HepG2 (cell line): ENCODE results near the gene EFNA2. TPM values are rescaled to one million over a fixed set of nuclear protein-coding genes. Genes with fewer than 3 reads are reported as not detected.

Experiments used
- ATAD3A ChIP-seq: sonication (generic); formaldehyde crosslinking; IDR thresholded peaks from 2 replicates; pipeline ENCODE4 v1.4.0; 2020; ENCODE audit warnings: missing genetic modification reagents
- DPF2 ChIP-seq: sonication (generic); formaldehyde crosslinking; IDR thresholded peaks from 2 replicates; pipeline ENCODE4 v1.4.0; 2020; ENCODE audit warnings: mild to moderate bottlenecking, low read depth, missing genetic modification reagents, borderline replicate concordance
- ETV6 ChIP-seq: sonication (generic); formaldehyde crosslinking; conservative IDR thresholded peaks from 2 replicates; pipeline ENCODE4 v1.4.0; 2020; ENCODE audit warnings: missing genetic modification reagents
- HES4 ChIP-seq: sonication (generic); formaldehyde crosslinking; IDR thresholded peaks from 2 replicates; pipeline ENCODE4 v1.9.0; 2021; ENCODE audit warnings: mild to moderate bottlenecking, missing genetic modification reagents, borderline replicate concordance
- HNRNPL ChIP-seq: fragments of 200-400 bp; formaldehyde crosslinking; IDR thresholded peaks from 2 replicates; pipeline ENCODE4 v1.6.1; 2017; ENCODE audit warnings: mild to moderate bottlenecking, low read depth, low read length
- HOXD1 ChIP-seq: sonication (generic); formaldehyde crosslinking; IDR thresholded peaks from 2 replicates; pipeline ENCODE4 v1.5.0; 2020; ENCODE audit warnings: missing genetic modification reagents
- KDM3A ChIP-seq: IDR thresholded peaks from 2 replicates; pipeline ENCODE4 v1.6.1; 2018; ENCODE audit warnings: low read depth, missing compliant biosample characterization
- MTF2 ChIP-seq: sonication (generic); formaldehyde crosslinking; IDR thresholded peaks from 2 replicates; pipeline ENCODE4 v1.5.0; 2020; ENCODE audit warnings: missing genetic modification reagents, borderline replicate concordance
- NR3C1 ChIP-seq: sonication (generic); formaldehyde crosslinking; IDR thresholded peaks from 2 replicates; pipeline ENCODE4 v1.4.0; 2020; ENCODE audit warnings: missing genetic modification reagents
- ONECUT2 ChIP-seq: sonication (generic); formaldehyde crosslinking; IDR thresholded peaks from 2 replicates; pipeline ENCODE4 v1.4.0; 2020; ENCODE audit warnings: missing genetic modification reagents
- PPARG ChIP-seq: conservative IDR thresholded peaks from 2 replicates; pipeline ENCODE4 v1.6.1; 2016; ENCODE audit warnings: missing biosample characterization, missing genetic modification reagents
- RARG ChIP-seq: sonication (generic); formaldehyde crosslinking; IDR thresholded peaks from 2 replicates; pipeline ENCODE4 v1.4.0; 2020; ENCODE audit warnings: low read depth, mild to moderate bottlenecking, missing genetic modification reagents
- TAF1 ChIP-seq: sonication (generic); formaldehyde crosslinking; IDR thresholded peaks from 2 replicates; pipeline ENCODE4 v1.4.0; 2020; ENCODE audit warnings: missing genetic modification reagents
- TCF12 ChIP-seq, 2 experiments: fragments of 450-650 bp in 1 of 2; sonication (generic) in 1 of 2; formaldehyde crosslinking in 1 of 2; IDR thresholded peaks; 2 replicates each; pipeline versions ENCODE4 v1.6.1 to v1.8.0; 2017 to 2022; ENCODE audit warnings: antibody characterized with exemption in 1 of 2, mild to moderate bottlenecking in 1 of 2, missing genetic modification reagents in 1 of 2, moderate library complexity in 1 of 2
- ZMYM2 ChIP-seq: sonication (generic); formaldehyde crosslinking; IDR thresholded peaks from 2 replicates; pipeline ENCODE4 v1.8.0; 2022; ENCODE audit warnings: mild to moderate bottlenecking, missing genetic modification reagents
- ZNF598 ChIP-seq: sonication (generic); formaldehyde crosslinking; IDR thresholded peaks from 2 replicates; pipeline ENCODE4 v1.5.1; 2020; ENCODE audit warnings: mild to moderate bottlenecking, missing genetic modification reagents, borderline replicate concordance
- polyA plus RNA-seq, 8 experiments: library from polyadenylated mRNA; depleted of rRNA in 3 of 8; stranded (reverse) in 7 of 8; unstranded in 1 of 8; fragments of >200 nt; fragmentation: Illumina TruSeq in 4 of 8; extraction: Trizol in 4 of 8; gene quantifications; 2 replicates each; pipeline versions ENCODE4 v1.2.1 to v1.2.3, GENCODE V29; 2011 to 2016; ENCODE audit warnings: low read depth in 4 of 8, missing spikeins in 1 of 8, mixed read lengths in 1 of 8; ENCODE audit not compliant: insufficient read depth in 1 of 8
- total RNA-seq, 5 experiments: library from RNA; depleted of rRNA; stranded (reverse); fragments of >200 nt; fragmentation: Illumina TruSeq; extraction: Trizol; gene quantifications; 2 replicates each; pipeline ENCODE4 v1.2.3, GENCODE V29; 2016; ENCODE audit warnings: low read depth in 1 of 5
- TF ChIP-seq, protein P1 (sequence below): sonication (generic); formaldehyde crosslinking; IDR thresholded peaks from 2 replicates; pipeline ENCODE4 v1.5.1; 2020; ENCODE audit warnings: missing genetic modification reagents, mild to moderate bottlenecking, borderline replicate concordance
- TF ChIP-seq, protein P2 (sequence below): sonication (generic); formaldehyde crosslinking; IDR thresholded peaks from 2 replicates; pipeline ENCODE4 v1.9.0; 2021; ENCODE audit warnings: missing genetic modification reagents, borderline replicate concordance
- TF ChIP-seq, protein P3 (sequence below): sonication (generic); formaldehyde crosslinking; IDR thresholded peaks from 2 replicates; pipeline ENCODE4 v1.4.0; 2020; ENCODE audit warnings: missing genetic modification reagents, low read depth, mild to moderate bottlenecking, borderline replicate concordance
- TF ChIP-seq, protein P4 (sequence below): sonication (generic); formaldehyde crosslinking; IDR thresholded peaks from 2 replicates; pipeline ENCODE4 v1.5.1; 2020; ENCODE audit warnings: missing genetic modification reagents, mild to moderate bottlenecking, borderline replicate concordance

Gene EFNA2
- total and polyA plus RNA-seq, 2 of the 13 experiments (the other 11 are each of a cell fraction or from before 2014, with no cell fraction given) = 6.0 to 9.9 TPM

DNA sequence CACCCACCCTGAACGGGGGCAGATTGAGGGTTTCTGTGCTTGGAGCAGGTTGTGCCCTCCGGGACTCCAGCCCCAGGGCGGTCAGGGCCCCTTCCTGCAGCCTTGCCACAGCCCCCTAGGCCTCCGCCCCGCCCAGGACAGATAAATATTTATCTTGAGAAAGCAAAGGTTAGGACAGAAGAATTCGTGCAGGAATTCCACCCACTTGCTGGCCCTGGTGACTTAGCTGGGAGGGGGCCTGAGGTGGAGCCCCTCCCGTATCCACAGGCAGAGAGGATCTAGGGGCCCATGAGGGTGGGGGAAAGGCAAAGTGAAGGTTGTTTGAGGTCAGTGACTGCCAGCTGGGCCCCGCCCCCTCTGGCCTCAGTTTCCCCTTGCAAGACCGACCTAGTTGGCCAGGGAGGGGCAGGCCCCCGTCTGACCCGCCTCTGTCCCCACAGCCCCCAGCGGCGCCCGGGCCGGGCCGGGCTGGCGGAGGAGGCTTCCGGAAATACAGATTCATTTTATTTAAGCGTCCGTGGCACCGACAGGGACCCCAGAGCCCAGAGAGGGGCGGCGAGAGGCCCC, 32.1 kb upstream of the EFNA2 start (continued):
- TF ChIP-seq, protein P1, sequence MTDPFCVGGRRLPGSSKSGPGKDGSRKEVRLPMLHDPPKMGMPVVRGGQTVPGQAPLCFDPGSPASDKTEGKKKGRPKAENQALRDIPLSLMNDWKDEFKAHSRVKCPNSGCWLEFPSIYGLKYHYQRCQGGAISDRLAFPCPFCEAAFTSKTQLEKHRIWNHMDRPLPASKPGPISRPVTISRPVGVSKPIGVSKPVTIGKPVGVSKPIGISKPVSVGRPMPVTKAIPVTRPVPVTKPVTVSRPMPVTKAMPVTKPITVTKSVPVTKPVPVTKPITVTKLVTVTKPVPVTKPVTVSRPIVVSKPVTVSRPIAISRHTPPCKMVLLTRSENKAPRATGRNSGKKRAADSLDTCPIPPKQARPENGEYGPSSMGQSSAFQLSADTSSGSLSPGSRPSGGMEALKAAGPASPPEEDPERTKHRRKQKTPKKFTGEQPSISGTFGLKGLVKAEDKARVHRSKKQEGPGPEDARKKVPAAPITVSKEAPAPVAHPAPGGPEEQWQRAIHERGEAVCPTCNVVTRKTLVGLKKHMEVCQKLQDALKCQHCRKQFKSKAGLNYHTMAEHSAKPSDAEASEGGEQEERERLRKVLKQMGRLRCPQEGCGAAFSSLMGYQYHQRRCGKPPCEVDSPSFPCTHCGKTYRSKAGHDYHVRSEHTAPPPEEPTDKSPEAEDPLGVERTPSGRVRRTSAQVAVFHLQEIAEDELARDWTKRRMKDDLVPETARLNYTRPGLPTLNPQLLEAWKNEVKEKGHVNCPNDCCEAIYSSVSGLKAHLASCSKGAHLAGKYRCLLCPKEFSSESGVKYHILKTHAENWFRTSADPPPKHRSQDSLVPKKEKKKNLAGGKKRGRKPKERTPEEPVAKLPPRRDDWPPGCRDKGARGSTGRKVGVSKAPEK (CRISPR knock-in tag) = no peak
- TF ChIP-seq TCF12 (IDR thresholded peaks at IDR 0.05) (no peak), TCF12 (CRISPR knock-in tag; IDR thresholded peaks at IDR 0.05) (0 out of 2 replicates have a peak, but pooled peaks have one; percentile 67), NR3C1 (no peak), HES4 (CRISPR knock-in tag) (no peak), KDM3A (no peak), ONECUT2 (CRISPR knock-in tag) (no peak), ZMYM2 (CRISPR knock-in tag) (no peak), RARG (CRISPR knock-in tag) (no peak), TAF1 (no peak), ZNF598 (CRISPR knock-in tag) (no peak), ATAD3A (no peak), HNRNPL (peak; percentile 86; the same call in 1 of the 2 replicates), ETV6 (CRISPR knock-in tag) (0 out of 2 replicates have a peak, but pooled peaks have one; percentile 34), HOXD1 (CRISPR knock-in tag) (no peak), DPF2 (CRISPR knock-in tag) (0 out of 2 replicates have a peak, but pooled peaks have one; percentile 22), MTF2 (CRISPR knock-in tag) (no peak), PPARG (peak; percentile 41; the same call in 1 of the 2 replicates)
- TF ChIP-seq, protein P2, sequence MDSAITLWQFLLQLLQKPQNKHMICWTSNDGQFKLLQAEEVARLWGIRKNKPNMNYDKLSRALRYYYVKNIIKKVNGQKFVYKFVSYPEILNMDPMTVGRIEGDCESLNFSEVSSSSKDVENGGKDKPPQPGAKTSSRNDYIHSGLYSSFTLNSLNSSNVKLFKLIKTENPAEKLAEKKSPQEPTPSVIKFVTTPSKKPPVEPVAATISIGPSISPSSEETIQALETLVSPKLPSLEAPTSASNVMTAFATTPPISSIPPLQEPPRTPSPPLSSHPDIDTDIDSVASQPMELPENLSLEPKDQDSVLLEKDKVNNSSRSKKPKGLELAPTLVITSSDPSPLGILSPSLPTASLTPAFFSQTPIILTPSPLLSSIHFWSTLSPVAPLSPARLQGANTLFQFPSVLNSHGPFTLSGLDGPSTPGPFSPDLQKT (CRISPR knock-in tag) = no peak
- TF ChIP-seq, protein P3, sequence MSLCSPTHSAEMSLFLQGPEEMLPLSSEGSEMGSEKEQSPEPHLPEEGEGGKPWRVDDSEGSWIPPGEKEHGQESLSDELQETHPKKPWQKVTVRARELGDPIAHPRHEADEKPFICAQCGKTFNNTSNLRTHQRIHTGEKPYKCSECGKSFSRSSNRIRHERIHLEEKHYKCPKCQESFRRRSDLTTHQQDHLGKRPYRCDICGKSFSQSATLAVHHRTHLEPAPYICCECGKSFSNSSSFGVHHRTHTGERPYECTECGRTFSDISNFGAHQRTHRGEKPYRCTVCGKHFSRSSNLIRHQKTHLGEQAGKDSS = no peak; the same call in 1 of the 2 replicates
- TF ChIP-seq, protein P4, sequence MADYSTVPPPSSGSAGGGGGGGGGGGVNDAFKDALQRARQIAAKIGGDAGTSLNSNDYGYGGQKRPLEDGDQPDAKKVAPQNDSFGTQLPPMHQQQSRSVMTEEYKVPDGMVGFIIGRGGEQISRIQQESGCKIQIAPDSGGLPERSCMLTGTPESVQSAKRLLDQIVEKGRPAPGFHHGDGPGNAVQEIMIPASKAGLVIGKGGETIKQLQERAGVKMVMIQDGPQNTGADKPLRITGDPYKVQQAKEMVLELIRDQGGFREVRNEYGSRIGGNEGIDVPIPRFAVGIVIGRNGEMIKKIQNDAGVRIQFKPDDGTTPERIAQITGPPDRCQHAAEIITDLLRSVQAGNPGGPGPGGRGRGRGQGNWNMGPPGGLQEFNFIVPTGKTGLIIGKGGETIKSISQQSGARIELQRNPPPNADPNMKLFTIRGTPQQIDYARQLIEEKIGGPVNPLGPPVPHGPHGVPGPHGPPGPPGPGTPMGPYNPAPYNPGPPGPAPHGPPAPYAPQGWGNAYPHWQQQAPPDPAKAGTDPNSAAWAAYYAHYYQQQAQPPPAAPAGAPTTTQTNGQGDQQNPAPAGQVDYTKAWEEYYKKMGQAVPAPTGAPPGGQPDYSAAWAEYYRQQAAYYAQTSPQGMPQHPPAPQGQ (CRISPR knock-in tag) = no peak
